Stimulated activated CD8-positive, alpha-beta memory T cell treated with anti-CD3 and anti-CD28 coated beads, Interleukin-7, amount 100 ng/mL, for 4 hours (primary cell): ENCODE measurements around the gene ARHGEF17.

Source experiments
- DNase-seq, 2 donors: peaks; one replicate each; pipeline ENCODE4 v3.0.0-alpha.2; 2020; ENCODE audit warnings: low read depth in 2 of 2

Gene ARHGEF17

DNA sequence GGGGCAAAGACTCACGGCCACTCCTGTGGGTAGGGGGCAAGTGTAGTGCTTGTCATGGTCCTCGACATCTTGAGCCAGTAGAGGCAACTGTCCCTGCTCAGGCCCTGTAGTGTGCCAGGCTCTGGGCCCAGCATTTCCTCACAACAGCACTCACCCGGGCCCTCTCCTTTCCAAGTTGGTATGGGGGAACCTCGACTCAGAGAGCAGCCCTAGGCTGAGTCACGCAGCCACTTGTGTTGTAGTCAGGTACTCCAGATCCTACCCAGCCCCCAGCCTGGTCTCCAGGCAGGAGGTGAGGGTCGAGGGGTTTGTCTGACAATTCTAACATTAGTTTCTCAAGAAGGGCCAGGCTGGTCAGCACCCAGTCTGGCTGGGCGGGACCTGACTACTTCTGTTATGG, 72.3 kb downstream of the ARHGEF17 start:
- no peak for DNase-seq

DNA sequence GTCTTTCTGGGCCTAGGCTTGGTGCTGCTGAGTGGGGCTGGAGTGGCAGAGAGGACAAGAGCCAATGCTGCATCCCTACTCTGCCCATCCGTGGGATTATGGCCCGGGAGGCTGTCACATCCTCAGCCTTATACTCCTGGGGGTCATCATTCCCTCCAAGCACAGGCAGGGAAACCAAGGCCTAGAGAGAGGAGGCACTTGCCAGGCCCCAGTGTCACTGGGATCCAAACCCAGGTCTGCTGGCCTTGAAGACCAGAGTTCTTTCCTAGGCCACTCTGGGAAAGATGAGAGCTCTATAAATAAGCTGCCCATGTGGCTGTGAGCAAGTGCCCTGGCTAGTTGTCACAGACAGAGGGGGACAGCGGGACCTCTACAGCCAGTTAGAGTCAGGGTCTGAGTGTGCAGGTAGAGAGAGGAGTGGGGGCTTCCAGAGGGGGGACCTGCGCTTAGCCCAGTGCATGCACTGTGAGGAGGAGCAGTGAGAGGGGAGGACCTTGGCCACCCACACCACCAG, 72.9 kb downstream of the ARHGEF17 start:
- DNase-seq = no peak

DNA sequence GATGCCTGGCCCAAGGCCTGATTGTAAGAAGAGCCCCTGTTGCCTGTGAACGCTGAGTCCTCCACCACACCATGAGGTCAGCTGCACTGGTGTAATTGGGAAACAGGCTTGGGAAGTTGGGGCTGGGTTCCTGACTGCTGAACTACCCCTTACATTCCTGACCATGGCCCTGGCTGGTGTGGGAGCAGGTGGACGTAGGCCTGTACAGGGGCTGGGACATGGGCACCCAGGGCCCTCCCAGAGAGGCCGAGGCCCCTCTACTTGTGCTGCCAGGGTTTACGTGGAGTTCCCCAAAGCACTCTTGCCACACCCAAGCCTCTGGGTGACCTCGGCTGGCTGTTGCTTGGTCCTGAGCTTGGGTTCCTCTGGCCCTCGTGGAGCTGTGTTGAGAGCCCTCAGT, 73.5 kb downstream of the ARHGEF17 start:
- no peak for DNase-seq

DNA sequence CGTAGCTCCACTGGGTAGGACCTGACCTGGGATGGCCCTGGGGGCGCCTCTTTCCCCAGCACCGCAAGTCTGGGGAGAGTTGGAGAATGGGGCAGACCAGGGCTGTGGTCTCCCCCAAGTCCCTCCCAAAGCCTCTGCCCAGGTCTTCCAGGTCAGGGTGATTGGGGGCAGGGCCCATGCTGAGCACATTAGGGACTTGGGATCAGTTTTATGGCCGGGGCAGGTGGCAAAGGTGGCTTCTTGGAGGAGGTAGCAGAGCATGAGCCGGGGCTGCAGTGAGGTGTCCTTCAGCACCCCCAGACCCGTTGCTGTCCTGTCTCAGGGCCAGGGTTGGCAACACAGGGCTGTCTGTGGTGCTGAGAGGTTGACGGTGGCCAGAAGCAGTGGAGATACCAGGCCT, 74.1 kb downstream of the ARHGEF17 start:
- DNase-seq = no peak

DNA sequence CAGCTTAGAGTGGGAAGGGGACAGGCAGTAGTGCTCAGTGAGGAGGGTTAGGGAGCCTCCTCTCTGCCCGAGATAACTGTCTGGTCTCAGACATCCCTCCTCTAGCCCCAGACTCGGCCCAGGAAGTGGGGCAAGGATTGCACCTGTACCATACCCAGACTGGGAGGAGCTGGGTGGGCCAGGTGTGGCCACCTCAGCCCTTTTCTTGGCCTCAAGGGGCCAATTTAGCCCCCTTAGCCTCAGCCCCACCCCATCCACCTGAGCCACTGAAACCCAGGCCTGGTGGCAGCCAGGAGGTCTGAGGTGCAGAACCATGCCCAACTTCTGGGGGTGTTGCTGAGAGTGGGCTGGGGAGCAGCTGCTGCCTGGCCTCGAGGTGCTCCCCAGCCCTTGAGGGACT, 74.7 kb downstream of the ARHGEF17 start:
- no peak for DNase-seq

DNA sequence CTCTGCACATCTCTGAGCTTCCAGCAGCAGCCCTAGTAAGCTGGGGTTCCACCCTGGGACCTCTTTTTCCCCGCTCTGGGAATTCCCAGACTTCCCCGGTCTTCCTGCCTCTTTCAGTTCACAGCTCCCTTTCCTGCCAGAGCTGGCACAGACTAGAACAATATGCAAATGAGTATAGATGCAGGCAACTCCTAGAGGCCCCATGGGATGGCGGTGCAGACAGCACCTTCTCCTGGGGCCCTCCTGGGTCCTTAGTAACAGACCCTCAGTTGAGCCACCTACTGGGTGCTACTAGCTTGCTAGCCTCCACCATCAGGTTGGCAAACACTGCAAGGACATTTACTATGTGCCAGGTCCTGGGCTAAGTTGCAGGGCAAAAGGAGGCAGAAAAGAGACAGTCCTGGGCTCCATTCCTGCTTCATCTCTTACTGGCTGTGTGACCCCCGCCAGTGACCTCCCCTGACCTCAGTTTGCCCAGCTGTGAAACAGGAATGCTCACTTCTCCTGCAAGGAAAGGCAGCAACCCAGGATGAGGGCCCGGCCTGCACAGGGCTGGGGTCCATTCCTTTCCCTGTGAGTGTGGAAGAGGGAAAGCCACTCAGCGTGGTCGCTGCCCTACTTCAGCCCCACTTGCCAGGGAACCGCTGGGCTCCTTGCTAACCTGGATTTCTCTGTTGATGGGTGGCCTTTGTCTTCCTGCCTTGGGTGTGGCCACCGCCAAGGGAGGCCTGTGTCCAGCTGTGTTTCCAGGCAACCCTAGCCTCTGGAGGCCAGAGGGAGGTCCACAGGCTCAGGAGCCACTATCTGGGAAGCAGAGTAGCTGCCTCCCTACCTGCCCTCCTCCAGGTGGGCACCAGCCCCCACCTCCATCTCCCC, 75.4 kb downstream of the ARHGEF17 start:
- DNase-seq = no peak

DNA sequence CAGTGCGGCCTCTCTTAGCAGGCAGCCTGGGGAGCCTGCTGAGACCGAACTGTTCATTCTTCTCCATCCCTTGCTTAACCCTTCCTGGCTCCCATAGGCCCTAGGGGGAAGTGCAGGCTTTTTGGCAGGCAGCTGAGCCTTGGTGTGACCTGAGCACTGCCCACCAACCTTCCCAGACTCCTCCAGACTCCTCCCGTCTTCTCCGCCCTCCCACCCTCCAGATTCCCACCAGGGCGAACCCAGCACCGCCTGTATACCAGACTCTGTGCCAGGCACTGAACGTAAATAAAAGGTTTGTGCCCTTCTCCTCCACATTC, 76.0 kb downstream of the ARHGEF17 start:
- DNase-seq = no peak

DNA sequence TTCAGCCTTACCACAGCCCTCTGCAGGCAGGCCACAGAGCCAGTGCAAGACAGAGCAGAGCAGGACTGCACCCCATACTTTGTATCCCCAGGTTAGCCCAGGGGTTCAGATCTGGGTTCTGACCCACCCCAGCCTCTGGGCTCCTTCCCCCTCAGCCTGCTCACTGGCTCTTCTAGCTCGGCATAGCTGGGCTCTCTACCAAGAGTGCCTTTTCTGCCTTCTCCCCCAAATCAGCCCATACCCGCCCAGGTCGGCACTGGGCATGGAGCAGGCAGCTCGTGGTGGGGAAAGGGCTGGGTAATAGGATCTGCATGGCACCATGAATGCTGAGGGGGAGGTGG, 76.4 kb downstream of the ARHGEF17 start:
- no peak for DNase-seq

DNA sequence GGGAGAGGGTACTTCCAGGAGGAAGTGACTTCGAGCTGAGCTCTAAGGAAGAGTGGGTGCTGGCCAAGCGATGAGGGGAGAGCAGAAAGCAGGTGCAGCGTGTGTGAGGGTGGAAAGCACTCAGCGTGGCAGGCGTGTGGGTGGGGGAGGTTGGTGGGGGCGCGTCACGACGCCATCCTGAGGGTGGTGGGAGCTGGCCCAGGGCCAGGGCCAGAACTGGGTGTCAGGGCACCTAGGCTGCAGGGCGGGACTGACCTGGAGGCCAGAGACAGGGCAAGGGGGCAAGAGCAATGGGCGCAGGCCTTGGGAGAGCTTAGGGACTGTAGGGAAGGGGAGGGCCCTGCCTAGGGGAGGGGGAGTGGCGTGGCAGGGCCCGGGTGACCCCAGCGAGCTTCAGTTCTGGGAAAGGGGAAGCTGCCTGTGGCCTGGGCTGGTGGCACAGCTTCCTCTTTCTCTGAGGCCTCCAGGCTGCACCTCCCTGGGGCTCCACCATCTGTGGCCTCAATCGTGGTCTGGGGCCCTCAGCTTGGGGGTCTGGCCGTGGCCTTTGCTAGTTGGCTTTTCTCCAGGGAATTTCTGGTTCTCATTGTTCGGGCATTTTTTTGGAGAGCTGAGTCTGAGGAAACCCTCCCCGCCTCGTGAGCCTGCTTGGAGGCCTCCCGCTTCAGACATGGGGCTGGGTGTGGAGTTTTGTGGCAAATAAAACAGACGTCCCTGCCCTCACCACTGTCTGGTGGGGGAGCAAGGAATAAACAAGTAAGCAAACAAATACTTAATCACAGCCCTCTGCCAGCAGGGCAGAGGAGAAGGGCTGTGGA, 77.0 kb downstream of the ARHGEF17 start:
- peak in 1 of 2 donors; percentile 52 for DNase-seq

DNA sequence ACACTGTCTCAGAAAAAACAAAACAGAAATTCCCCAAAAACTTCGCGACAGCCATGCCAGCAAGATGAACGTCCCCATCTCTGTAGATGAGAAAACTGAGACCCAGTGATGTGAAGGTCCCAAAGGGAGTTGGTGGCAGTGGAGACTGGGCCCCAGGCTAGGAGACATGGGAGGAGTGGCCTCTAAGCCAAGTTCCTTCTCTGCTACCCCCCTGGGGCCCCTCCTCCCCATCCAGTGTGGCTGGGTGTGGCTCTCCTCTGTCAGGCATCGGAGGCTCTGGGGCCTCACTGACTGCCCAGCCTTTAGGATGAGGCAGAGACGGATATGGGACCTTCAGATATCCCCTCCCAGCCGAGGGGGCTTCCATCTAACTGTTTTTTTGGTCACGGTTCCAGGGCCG, 77.9 kb downstream of the ARHGEF17 start:
- DNase-seq = no peak

DNA sequence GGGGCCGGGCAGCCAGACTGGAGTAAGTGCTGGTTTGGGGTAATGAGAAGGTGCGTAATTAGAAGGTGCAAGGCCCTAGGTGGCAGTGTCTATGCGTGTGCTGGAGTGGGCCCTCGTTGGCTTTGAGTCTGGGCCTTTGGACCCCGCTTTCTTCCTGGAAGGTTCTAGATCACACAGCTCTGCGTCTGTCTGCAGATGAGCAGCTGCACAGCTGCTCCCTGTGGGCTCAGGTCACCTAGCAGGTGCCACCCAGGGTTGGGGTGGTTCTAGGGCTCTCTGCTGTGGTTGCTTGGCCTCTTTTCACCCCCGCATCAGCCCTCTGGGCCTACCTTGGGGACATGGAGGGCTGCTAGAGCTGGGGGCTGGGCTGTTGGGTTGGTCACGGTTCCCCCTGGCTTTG, 78.5 kb downstream of the ARHGEF17 start:
- DNase-seq = no peak

DNA sequence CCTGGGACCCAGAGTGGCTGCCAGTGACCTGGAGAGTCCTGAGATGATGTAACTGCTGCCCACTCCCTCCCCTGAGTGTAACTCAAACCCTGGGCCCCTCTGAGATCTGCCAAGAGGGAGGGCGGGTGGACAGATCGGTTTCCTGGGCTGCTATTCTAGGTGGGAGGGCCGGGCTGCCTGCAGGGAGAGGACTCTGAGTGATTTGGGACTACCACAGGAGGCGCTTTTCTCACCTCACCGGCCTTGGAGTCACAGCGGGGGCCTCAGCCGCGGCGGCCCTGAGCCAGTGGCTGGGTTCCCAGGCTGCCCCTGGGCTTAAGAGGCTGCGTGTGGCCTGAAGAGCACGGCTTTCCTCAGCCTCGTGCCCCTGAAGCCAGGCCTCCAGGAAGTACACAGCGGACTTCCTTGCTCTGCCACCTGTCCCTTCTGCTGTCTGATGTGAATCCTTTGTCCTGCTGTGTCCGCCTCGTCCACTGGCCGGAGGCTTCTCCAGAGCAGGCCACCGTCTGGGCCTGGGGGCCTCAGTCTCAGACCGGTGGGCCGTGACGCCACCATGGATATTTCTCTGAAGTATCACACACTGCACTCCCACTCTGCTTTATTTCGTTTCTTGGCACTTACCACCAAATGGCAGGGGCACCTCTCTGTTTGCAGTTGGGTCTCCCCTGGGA, 79.7 kb downstream of the ARHGEF17 start:
- DNase-seq = no peak

DNA sequence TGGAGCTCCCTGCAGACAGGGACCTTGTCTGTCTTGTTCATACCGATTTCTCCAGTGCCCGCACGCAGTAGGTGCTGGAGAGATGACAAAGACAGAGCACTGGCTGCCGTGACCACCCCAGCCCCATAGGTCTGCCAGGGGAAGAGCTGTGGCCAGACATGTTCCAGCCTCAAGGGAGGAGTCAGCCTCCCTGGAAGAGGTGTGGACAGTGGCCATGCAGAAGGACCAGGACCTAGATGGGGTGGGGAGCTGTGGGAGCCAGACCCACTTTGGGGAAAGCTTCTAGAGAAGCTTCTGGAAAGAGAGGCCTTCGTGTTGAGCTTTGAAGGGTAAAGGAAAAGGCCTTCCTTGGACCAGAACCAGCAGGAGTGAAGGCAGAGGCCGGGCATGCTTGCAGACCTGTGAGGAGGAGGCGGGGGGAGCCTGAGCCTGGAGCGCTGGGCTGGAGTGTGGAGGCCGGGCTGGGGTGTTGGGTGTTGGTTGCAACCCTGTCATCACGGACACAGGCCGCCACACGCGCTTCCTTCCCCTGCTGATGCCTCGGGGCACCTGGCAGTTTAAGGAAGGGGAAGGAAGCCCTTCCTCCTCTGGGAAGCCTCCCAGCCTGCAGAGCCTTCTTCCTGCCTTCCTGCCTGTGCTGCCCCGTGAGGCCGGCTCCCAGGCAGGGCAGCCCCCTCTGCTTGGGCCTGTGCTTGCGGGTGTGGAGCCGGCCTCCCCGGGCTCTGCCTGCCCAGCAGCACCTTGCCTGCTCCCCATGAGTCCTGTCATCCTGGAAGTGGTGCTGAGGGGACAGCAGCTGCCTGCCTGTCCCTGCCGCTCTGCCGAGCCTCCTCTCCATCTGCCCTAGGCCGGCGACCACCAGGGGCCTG, 80.4 kb downstream of the ARHGEF17 start:
- no peak for DNase-seq

DNA sequence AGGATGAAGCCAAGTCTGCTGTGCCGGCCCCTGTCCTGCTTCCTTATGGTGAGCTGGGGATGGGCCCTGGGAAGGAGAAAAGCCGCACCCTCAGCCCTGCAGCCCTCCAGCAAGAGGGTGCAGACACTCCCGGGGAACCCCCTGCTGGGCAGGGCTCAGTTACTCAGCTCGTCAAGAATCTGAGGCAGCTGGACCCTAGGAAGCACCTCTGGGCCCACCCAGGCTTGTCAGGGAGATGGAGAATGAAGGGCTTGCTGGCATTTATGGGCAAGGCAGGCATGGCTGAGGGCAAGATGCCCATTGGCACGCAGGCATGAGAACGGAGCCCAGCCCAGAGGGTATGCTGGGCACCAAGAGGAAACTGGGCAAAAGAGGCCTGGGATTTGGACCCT, 81.1 kb downstream of the ARHGEF17 start:
- no peak for DNase-seq

DNA sequence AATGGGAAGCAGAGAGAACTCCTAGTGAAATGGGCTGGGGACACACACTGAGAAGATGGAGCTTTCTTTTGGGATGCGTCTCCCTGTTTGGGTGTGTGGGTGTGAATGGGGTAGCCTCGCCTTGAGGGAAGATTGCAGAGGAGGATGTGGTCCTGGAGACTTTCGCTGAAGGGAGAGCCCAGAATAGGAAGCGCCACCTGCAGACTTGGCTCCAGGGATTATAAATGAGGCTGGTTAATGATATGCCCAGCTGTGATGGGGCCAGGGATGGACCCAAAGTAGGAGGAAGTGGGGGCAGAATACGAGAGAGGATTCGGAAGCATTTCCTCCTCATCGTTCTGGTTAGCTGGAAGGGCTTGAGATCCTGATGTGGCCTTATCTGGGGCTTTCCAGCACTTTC, 81.8 kb downstream of the ARHGEF17 start:
- DNase-seq = no peak

DNA sequence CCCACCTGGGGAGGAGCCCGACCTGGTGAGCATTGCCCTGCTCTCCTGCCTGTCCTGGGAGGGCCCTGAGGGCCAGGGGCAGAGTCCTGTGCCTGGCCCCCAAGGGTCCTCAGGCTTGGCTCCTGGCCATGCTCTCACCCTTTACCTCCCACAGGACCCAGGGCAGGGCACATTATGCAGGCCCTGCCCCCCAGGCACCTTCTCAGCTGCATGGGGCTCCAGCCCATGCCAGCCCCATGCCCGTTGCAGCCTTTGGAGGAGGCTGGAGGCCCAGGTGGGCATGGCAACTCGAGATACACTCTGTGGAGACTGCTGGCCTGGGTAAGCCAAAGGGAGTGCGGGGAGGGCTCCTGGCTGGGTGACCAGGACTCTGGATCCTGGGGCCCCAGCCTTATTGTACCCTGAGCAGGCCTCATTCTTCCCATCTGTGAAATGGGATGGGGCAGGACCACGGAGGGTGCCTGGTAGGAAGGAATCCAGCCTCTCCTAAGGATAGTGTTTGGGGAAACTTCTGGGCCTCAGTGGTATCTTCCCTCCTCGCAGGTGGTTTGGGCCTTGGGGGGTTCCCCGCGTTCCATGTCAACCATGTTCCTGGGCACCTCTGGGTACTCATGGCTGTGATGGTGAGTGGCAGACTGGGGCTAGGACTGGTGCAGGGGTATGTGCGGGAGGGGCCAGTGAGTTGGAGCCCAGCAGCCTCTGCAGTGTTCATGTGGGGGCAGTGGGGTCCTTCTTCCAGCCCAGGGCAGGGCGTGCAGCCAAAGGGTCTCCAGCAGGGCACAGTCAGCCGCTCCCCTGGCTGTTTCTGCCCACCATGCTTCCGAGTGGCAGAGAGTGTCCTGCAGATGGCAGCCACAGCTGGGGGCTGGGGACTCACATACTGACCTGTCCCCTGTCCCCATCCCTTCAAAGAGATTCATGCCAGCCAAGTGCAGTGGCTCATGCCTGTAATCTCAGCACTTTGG, 82.8 kb downstream of the ARHGEF17 start:
- no peak for DNase-seq

DNA sequence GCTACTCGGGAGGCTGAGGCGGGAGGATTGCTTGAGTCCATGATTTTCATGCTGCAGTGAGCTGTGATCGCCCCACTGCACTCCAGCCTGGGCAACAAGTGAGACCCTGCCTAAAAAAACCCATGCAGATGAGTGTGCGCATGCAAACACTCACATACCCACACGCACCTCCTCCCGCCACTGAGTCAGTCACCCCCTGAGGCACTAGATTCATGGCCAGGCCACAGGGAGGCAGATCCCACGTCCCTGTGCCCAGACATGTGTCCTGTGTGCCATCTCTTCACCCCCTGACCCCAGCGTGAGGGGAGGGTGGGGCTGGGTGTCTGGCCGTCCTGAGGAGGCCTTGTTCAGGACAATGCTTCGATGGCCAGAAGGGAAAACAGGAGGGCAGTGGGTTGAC, 83.6 kb downstream of the ARHGEF17 start:
- no peak for DNase-seq

DNA sequence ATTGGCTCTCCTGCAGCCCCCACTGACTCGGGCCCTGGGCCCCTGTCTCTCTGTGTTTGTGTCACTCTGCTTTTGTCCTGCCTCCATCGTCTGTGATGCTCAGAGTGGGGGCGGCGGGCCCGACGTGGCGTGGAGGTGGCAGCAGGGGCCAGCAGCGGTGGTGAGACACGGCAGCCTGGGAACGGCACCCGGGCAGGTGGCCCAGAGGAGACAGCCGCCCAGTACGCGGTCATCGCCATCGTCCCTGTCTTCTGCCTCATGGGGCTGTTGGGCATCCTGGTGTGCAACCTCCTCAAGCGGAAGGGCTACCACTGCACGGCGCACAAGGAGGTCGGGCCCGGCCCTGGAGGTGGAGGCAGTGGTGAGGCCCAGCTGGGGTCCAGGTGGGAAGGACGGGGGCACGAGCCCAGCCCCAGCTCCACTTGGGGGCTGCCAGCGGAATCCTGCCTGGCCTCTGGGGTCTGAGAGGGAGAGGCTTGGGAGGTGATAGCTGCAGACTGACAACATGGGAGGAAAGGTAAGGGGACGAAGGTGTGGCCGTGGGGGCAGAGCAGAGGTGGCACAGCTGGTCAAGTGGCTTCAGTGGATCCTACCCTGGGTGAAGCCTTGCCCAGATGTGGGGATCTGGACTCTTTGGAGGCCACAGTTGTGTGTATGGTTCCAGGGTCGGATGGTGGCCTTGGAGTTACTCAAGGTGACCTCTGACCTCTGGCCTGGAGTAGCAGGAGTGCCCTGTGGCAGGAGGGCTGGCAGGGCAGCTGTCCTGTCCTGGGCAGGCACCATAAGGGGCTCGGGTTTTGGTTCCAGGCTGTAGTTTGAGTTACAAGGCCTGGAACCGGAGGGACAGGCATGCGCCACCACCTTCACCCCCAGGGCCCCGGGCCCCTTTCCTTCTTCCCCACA, 84.3 kb downstream of the ARHGEF17 start:
- no peak for DNase-seq

DNA sequence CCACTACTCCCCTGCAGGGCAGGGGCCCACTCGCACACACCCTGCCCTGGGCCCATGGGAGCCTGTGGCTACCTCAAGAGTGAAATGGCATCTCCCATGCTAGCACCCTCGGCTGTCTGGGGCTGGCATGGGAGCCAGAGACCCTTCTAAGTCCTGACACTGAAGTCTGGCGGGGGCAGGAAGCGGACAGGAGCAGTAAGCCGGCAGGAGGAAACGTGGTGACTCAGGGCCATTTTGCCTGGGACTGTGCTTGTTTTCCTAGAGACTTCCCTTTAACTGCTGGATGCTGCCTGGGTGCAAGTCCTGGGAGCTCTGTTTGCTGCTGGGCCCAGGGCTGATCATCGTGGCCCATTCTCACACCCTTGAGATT, 84.9 kb downstream of the ARHGEF17 start:
- DNase-seq = no peak
